A673 (cell line): ENCODE results near the gene C9orf43.

Experiments used
- CTCF ChIP-seq: fragments of 300-800, 200-600 bp; sonication (generic); conservative IDR thresholded peaks from 2 replicates; pipeline ENCODE4 v1.5.1; 2017; ENCODE audit warnings: low read depth, mild to moderate bottlenecking, antibody characterized with exemption, low read length, moderate library complexity, mixed read lengths
- EZH2 ChIP-seq: fragments of 200-600 bp; sonication (generic); IDR thresholded peaks from 2 replicates; pipeline ENCODE4 v1.6.1; 2017; ENCODE audit warnings: borderline replicate concordance, low read depth, mild to moderate bottlenecking, mixed read lengths, antibody characterized with exemption, low read length; ENCODE audit not compliant: poor library complexity, severe bottlenecking

- TF ChIP-seq CTCF, result no peak
- TF ChIP-seq EZH2, result no peak
These were observed 21.7 kb upstream of the C9orf43 start for GRCh38 chr9:113388833-113389232.
